BJ (cell line): ENCODE results near the gene KRT80. TPM values are rescaled to one million over a fixed set of nuclear protein-coding genes. Genes with fewer than 3 reads are reported as not detected.

Experiments used
- CTCF ChIA-PET: fragments of 350-600 bp; formaldehyde crosslinking; extraction: SDS; loops from one replicate; lab custom pipeline; 2021; ENCODE audit warnings: antibody characterized with exemption, inconsistent platforms; lab: Yijun Ruan, JAX
- POLR2A ChIA-PET: fragments of 300-600 bp; sonication (Branson Sonifier 250); formaldehyde crosslinking; extraction: SDS; loops from one replicate; lab custom pipeline; 2021; ENCODE audit warnings: antibody characterized with exemption; lab: Charles Lee
- DNase-seq: peaks from one replicate; pipeline ENCODE4 v3.0.0-alpha.2; 2011; ENCODE audit warnings: low read depth
- H3K27me3 ChIP-seq: 2 replicates; pipeline ENCODE4 v1.6.0; 2011; ENCODE audit warnings: low read length; ENCODE audit not compliant: control insufficient read depth, insufficient read depth
- H3K36me3 ChIP-seq: 2 replicates; pipeline ENCODE4 v1.5.1; 2011; ENCODE audit warnings: low read length; ENCODE audit not compliant: control insufficient read depth, insufficient read depth
- H3K4me3 ChIP-seq: 2 replicates; pipeline ENCODE4 v1.5.1; 2011; ENCODE audit warnings: low read depth, mild to moderate bottlenecking, control low read depth, low read length
- CTCF ChIP-seq: IDR thresholded peaks from 2 replicates; pipeline ENCODE4 v1.5.1; 2011; ENCODE audit warnings: low read depth, mild to moderate bottlenecking, control low read depth, inconsistent platforms, low read length, moderate library complexity; ENCODE audit not compliant: insufficient read depth
- polyA plus RNA-seq: library from polyadenylated mRNA; depleted of rRNA; stranded (reverse); fragments of >200 nt; gene quantifications from 2 replicates; pipeline ENCODE4 v1.2.3, GENCODE V29; 2011

KRT80 gene
- polyA plus RNA-seq, 1 experiment = 5.9 TPM

DNA sequence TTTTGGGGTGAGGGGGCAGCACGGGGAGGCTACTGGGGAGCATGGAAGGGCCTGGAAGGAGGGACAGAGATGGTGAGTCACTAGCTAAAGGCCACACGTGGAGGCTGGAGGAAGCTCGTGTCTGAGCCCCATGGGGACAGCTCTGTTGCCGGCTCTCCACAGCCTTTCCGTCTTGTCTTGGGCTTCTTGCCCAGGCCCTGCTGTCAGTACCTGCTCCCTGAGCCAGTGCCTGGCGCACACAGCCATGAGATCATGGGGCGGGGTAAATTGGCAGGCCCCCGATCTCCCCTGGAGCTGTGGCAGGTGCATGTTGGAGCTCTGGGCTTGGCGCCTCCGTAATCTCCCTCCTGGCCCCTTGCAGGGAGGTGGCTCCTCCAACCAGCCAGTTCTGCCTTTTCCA is 16.1 kb upstream of the KRT80 start:
- no peaks in the 10 kb centered on the region for H3K27me3 ChIP-seq
- no peaks in the 10 kb centered on the region for H3K36me3 ChIP-seq
- no peak overlapping the region for H3K4me3 ChIP-seq
- no peak for DNase-seq
- no peak for TF ChIP-seq CTCF
- CTCF ChIA-PET = interaction anchor here (0.7 to 4.0 kb wide), 7 partner anchors 10 to 70 kb away, joined by 3 to 15 read pairs (median 4); partner anchors contain the start of gene KRT80
- POLR2A ChIA-PET = interaction anchor here (0.6 kb wide), 1 partner anchor 36 kb away, joined by 3 read pairs; no protein-coding TSS in a partner anchor

GRCh38 chr12:52207106-52207505 is 15.3 kb upstream of the KRT80 start:
- ChIA-PET CTCF (interaction anchor here (1.5 to 4.0 kb wide), 3 partner anchors 13 to 71 kb away, joined by 4 to 15 read pairs (median 4); partner anchors contain the start of gene KRT80), POLR2A (no interaction called here)
- Histone ChIP-seq H3K27me3 (no peaks in the 10 kb centered on the region), H3K4me3 (no peak overlapping the region), H3K36me3 (no peaks in the 10 kb centered on the region)
- no peak for TF ChIP-seq CTCF
- DNase-seq = no peak

GRCh38 chr12:52206304-52207040 is 14.7 kb upstream of the KRT80 start:
- CTCF ChIA-PET = interaction anchor here (1.4 to 4.0 kb wide), 5 partner anchors 7 to 72 kb away, joined by 3 to 15 read pairs (median 6); partner anchors contain the start of gene KRT80

GRCh38 chr12:52205612-52206303 is 13.9 kb upstream of the KRT80 start:
- CTCF ChIA-PET = interaction anchor here (1.4 to 4.0 kb wide), 4 partner anchors 8 to 73 kb away, joined by 3 to 15 read pairs (median 6); no protein-coding TSS in a partner anchor
- POLR2A ChIA-PET = no interaction called here
- Histone ChIP-seq H3K27me3 (no peaks in the 10 kb centered on the region), H3K4me3 (no peak overlapping the region), H3K36me3 (no peaks in the 10 kb centered on the region)
- no peak for DNase-seq
- no peak for TF ChIP-seq CTCF

More at GRCh38 chr12:52206304-52207040, 14.7 kb upstream of the KRT80 start:
- no peak overlapping the region for H3K4me3 ChIP-seq
- TF ChIP-seq CTCF = no peak
- no peaks in the 10 kb centered on the region for H3K27me3 ChIP-seq
- POLR2A ChIA-PET = no interaction called here
- no peaks in the 10 kb centered on the region for H3K36me3 ChIP-seq
- DNase-seq = no peak
